ENCODE results near the gene FAAP100.

DNA sequence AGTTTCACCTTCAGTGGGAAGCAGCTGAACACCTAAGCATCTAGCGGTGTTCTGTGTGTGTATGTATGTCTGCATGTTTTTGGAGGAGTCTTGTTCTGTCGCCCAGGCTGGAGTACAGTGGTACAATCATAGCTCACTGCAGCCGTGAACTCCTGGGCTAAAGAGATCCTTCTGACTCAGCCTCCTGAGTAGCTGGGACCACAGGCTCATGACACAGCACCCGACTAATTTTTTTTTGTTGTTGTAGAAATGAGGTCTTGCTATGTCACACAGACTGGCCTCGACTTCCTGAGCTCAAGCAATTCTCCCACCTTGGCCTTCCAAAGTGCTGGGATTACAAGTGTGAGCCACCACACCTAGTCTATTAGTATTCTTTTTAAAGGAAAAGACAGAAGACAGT, 30.2 kb upstream of the FAAP100 start:
- TF ChIP-seq, protein P1, sequence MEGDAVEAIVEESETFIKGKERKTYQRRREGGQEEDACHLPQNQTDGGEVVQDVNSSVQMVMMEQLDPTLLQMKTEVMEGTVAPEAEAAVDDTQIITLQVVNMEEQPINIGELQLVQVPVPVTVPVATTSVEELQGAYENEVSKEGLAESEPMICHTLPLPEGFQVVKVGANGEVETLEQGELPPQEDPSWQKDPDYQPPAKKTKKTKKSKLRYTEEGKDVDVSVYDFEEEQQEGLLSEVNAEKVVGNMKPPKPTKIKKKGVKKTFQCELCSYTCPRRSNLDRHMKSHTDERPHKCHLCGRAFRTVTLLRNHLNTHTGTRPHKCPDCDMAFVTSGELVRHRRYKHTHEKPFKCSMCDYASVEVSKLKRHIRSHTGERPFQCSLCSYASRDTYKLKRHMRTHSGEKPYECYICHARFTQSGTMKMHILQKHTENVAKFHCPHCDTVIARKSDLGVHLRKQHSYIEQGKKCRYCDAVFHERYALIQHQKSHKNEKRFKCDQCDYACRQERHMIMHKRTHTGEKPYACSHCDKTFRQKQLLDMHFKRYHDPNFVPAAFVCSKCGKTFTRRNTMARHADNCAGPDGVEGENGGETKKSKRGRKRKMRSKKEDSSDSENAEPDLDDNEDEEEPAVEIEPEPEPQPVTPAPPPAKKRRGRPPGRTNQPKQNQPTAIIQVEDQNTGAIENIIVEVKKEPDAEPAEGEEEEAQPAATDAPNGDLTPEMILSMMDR (IDR thresholded peaks at IDR 0.05), result no peak
- TF ChIP-seq POLR2A (IDR thresholded peaks at IDR 0.05), result no peak
